ENCODE results near the gene CHD2.

DNA sequence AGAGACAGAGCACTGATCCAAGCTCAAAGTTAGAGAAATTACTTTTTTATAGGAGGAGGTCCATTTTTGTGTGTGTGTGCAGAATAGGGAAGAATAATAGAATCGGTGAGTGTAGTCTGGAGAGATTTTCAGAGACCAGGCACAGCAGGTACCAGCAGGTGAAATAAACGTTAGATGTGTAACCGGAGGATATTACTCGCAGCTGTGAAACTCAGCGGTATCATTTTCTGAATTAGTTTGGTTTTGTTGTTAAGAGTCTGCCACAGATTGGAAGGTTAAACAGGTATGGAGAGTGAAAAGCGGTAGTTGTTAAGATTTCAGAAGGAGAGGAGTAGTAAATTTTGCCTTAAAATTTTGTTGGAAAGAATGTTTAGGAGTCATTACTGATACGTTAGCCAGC, 119.0 kb downstream of the CHD2 start:
- TF ChIP-seq, protein P1, sequence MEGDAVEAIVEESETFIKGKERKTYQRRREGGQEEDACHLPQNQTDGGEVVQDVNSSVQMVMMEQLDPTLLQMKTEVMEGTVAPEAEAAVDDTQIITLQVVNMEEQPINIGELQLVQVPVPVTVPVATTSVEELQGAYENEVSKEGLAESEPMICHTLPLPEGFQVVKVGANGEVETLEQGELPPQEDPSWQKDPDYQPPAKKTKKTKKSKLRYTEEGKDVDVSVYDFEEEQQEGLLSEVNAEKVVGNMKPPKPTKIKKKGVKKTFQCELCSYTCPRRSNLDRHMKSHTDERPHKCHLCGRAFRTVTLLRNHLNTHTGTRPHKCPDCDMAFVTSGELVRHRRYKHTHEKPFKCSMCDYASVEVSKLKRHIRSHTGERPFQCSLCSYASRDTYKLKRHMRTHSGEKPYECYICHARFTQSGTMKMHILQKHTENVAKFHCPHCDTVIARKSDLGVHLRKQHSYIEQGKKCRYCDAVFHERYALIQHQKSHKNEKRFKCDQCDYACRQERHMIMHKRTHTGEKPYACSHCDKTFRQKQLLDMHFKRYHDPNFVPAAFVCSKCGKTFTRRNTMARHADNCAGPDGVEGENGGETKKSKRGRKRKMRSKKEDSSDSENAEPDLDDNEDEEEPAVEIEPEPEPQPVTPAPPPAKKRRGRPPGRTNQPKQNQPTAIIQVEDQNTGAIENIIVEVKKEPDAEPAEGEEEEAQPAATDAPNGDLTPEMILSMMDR (IDR thresholded peaks at IDR 0.05 in 4 of 5, conservative IDR thresholded peaks at IDR 0.05 in 1 of 5): no peak
- no peak for TF ChIP-seq POLR2A (IDR thresholded peaks at IDR 0.05)
